Stimulated activated naive CD8-positive, alpha-beta T cell treated with anti-CD3 and anti-CD28 coated beads, Interleukin-15, Interleukin-2, amounts not matched to agents 100 U/mL and 50 U/mL, for 24 hours (primary cell): ENCODE measurements around the gene USH2A.

Experiments used
- ATAC-seq: fragments of 150-1000 bp; cut with Tn5 transposase; one replicate; pipeline ENCODE4 v1.10.0; 2021
- DNase-seq: peaks from one replicate; pipeline ENCODE4 v3.0.0; 2021

USH2A gene, protein sequence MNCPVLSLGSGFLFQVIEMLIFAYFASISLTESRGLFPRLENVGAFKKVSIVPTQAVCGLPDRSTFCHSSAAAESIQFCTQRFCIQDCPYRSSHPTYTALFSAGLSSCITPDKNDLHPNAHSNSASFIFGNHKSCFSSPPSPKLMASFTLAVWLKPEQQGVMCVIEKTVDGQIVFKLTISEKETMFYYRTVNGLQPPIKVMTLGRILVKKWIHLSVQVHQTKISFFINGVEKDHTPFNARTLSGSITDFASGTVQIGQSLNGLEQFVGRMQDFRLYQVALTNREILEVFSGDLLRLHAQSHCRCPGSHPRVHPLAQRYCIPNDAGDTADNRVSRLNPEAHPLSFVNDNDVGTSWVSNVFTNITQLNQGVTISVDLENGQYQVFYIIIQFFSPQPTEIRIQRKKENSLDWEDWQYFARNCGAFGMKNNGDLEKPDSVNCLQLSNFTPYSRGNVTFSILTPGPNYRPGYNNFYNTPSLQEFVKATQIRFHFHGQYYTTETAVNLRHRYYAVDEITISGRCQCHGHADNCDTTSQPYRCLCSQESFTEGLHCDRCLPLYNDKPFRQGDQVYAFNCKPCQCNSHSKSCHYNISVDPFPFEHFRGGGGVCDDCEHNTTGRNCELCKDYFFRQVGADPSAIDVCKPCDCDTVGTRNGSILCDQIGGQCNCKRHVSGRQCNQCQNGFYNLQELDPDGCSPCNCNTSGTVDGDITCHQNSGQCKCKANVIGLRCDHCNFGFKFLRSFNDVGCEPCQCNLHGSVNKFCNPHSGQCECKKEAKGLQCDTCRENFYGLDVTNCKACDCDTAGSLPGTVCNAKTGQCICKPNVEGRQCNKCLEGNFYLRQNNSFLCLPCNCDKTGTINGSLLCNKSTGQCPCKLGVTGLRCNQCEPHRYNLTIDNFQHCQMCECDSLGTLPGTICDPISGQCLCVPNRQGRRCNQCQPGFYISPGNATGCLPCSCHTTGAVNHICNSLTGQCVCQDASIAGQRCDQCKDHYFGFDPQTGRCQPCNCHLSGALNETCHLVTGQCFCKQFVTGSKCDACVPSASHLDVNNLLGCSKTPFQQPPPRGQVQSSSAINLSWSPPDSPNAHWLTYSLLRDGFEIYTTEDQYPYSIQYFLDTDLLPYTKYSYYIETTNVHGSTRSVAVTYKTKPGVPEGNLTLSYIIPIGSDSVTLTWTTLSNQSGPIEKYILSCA (N-terminal part only)

DNA sequence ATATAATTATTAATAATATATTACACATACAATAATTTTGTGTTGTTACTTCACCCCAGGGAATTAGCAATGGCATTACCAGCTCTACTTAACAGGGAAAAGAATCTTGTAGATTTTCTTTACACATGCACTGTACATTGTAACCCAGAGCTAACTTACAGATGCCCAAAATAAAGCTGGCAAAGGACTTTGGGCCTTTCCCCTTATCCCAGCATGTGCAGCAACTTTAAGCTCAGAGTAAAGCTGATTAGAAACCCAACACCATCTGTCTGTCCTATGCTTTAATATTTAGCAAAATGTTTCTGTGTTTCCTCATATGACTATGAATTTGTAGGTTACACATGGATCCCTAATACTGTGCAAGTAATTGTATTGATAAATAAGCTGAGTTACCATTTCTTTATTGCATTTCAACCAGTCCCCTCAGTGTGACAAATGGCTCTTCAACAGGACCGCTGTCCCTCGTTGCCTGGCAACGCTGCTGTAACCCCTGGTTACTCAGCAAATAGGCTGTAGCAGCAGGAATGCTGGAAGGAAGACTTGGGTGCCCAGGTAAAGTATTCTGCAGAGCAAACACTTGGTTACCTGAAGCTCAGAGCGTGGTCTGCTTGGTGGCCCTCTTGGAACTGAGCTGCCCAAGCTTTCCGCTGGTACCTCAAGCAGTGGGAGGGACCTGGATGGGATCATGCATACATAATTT is at the start of gene USH2A:
USH2A (minus strand) TSS at position 628 of the 700 bp plus-strand sequence. CDS start 1,112 bp downstream, outside the sequence.
- ATAC-seq: no peak
- DNase-seq: no peak

DNA sequence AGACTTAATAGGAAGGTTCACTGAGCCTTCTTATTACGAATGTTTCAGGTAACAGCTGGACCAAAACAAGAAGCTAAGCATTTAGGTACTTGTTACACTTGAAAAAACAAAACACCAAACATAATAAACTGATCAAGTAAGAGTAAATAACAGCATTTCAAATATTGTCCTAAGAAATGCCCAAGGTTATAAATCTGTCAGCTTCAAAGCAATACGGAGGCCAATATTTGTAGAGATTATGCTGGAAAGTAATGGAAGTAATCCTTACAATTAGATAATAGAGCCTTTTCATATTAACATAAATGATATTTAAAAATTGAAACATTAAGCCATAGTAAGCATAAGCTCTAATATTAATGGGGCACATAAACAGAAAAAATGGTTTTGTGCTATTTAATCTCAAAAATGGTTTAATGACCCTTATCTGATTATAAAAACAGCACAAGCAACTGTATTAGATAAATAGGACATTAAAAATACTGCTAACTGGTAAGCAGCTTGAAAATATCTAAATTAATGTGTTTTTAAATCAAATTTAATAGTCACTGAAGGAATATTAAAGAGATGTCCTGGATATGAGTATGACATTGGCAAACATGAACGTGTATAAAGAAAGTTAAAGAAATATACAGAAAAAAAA is 43.0 kb upstream of the USH2A start:
- DNase-seq (no peak), ATAC-seq (no peak)

DNA sequence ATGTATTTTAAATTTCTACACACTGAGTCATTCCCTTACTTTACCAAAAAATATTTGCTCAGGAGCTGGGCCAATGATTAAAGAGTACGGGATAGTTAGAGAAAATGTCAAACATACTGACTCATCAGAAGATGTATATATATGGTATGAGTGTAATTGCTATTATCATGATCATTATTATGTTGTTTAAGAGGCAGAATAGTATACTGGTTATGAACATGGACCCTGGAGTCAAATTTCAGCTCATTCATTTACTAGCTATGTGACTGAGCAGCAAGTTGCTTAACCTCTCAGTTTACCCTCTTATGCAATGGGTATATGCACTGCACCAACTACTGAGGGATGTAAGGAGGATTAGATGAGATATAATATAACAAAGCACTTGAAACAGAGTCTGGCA is 41.2 kb upstream of the USH2A start:
- no peak for DNase-seq
- no peak for ATAC-seq

DNA sequence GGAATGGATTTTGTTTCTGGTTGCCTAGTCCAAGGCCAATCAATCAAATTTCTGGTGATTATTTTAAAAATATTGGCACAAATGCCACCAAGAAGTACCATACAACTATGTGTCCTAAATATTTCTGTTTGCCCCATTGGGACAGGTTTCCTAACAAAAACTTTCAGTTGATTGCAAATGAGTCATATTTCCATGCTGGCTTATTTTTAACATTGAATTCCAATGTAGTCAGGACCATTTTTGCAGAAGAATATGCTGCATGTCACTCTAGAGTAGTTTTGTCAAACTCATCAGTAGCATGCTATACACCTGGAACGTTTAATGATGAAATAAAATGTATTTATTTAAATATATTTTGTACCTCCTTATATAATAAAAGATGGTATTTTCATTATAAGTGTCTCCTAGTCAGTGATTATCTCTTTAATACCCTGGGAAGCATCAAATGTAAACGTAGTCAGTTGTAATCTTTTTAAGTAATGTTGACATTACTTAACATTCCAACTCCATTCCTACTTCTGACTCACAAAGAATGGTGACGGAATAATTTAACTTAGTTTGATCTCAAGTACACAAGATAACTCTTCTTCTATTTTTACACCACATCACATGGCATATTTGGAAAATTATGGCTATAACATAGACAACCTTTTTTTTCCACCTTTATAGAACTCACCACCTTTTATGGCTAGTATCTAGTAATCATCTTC is 39.0 kb upstream of the USH2A start:
- DNase-seq: no peak
- no peak for ATAC-seq

DNA sequence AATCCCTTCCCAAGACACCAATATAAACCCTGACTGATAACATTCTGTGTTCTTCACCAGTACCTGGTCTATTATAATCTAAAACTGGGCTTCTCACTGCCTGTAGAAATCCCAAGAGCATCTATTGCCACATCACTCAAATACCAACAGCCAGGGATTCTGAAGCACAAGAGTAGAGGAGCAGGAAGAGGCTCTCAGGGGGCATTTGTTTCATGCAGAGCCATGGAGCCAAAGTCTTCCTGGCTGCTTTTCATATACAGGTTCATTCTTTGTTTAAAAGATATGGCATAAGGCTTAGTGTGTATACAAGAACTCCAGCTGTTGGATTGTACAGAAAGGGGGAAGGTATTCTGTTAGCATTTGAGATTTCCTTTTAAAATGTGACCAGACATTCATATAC is 38.2 kb upstream of the USH2A start:
- ATAC-seq: no peak
- DNase-seq: no peak

DNA sequence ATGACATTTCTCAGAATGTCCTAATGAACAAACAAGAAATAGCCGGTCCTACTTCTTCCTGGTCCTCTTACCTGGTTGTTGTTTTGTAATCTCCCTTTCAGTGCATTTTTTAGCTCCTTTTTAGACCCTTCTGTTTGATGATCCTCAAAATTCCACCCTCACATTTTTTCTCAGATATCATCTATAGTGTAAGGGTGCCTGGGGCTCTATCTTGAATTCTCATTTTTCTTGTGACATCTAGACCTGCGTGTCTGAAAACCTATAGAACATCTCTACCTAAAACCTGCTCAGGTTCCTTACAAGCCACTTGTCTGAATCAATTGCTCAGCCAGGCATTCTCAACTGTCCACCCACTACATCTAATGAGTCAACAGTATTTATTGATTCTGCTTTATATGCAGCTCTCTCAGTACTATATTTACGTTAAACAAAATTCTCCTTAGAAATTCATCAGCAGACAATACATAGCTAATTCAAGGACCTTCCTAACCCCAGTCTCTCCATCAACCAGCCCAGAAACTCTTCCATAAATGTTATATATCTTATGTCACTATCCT is 36.5 kb upstream of the USH2A start:
- DNase-seq (no peak), ATAC-seq (no peak)

DNA sequence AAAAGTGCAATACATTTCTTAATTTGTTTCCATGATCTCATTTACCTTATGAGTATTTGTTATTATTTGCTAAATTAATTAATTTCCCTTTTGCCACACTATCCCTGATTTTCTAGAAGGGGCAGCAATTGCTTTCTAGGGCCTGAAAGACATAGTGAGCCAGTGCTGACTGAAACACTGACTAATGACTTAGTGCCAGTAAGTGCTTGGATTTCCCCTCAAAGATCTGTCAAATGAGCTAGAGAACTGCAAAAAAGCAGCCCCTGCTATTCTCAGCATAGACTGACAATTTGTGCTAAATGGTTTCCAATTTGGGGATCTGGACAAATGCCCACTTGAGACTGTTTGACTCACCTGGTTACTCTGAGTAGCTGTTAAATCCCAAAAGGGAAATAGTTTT is 35.6 kb upstream of the USH2A start:
- DNase-seq (no peak), ATAC-seq (no peak)

DNA sequence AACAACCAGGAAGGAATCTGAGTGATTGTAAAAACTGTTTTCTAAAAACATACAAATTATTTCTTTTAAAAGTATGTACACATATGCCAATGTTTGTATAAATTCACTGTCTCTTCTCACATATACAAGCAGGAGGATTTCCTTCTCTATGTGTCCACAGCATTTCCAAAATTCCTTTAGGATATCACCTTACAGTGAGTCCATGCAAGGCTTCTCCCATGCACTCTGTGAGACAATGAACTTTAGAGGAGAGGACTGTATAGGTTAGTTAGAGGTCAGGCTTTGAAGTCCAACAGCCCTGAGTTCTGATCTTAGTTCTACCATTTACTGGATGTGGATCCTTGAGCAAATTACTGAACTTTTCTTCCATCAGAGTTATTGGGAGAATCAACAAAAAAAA is 34.1 kb upstream of the USH2A start:
- DNase-seq: no peak
- no peak for ATAC-seq

DNA sequence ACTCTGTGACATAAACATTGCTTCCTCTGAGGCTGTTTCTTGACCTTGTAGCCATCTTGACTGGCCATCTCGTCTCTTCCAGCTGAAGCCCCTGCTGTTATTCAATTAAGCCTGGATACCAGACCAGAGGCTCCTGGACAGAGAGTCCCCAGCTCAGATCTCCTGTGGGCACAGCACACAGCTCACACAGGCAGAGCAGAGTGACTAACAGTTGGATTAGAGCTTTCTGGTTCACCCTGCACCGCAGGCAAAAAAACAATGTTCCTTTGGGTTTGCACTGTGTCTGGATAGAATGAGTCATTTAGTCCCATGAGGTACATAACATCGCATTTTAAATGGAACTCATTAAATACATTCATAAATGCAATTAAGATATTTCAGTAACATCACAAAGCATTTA is 33.4 kb upstream of the USH2A start:
- no peak for ATAC-seq
- DNase-seq: no peak

DNA sequence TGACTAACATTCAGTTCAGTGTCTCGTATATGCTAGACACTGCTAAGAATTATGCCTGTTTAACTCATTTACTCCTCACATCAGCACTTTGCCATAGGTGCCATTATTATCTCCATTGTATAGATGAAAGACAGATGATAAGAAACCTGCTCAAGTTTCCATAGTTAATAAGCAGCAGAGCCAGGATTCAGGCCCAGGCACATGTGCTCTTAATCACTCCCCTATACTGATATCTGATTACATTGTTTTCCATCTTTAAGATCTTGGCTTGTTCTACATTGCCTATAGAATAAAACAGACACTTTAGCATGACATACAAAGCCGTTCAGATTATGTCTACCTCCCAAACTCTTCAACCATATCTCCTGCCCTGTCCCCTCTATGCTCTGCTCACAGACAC is 30.5 kb upstream of the USH2A start:
- ATAC-seq (no peak), DNase-seq (no peak)

DNA sequence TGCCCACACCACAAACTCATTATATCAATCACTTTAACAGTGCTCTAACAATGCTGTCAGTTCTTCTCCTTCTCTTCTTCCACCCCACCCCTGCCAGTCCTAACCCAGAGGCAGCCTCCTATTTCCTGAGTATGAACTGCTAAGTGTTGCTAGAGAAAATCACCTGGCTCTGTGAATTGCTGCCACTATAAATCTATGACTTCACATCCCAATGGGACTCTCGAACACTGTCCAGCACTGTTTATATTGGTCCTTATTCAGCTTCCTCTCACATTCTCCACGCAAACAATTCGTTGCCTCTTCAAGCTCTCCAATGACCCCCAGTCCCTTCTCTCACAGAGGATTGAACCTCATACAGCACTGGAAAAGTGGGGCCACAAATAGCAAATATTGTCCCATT is 27.0 kb upstream of the USH2A start:
- DNase-seq: no peak
- ATAC-seq: no peak

DNA sequence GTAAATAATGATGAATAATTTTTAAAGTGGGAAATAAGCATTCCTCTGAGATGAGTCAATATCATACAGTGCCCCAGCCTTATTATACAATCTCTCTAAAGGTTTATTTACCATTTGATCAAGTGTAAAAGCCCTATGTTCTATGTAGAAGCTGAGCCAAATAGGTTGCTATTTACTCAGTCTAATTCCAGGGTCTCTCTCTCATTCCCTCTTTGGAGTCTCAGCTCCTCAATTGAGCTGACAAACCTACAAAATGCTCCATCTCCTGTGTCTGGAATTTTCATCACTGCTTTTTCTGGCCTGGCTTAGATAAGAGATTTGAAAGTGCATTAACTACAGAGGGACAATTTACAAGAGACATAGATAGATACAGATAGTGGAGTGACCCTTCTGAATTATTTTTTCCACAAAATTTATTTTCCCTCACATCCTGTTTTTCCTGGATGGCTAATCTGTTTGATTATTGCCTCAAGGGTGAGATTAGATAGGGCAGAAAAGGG is 24.8 kb upstream of the USH2A start:
- ATAC-seq (no peak), DNase-seq (no peak)

DNA sequence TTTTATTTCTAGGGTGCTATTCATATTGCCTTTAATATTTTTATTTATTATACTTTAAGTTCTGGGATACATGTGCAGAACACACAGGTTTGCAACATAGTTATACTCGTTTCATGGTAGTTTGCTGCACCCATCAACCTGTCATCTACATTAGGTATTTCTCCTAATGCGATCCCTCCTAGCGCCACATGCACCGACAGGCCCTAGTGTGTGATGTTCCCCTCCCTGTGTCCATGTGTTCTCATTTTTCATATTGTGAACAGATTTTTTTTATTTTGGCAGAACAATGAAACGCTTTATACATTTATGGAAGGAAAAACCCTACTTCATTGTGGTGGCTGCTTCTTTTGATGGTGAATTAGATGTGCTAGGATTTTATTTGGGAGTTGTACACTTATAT is 14.4 kb upstream of the USH2A start:
- ATAC-seq: no peak
- DNase-seq: no peak

DNA sequence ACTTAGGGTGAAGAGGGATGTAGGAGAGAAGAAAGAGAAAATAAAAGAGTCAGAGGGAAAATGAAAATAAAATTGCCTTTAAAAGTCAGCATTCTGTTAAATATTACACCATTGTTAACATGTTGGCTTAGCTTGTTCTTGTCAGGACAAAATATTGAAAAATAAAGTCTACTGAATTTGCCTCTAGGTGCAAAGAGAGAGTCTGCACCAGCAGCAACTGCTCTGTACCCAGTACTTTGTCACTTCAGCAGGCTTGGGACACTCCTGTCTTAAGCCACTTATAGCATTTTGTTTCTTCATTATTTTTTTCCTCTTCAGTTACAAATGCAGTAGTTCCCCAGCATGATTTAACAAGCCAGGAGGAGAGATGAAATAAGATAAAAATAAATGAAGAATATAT is 11.0 kb upstream of the USH2A start:
- ATAC-seq (no peak), DNase-seq (no peak)

DNA sequence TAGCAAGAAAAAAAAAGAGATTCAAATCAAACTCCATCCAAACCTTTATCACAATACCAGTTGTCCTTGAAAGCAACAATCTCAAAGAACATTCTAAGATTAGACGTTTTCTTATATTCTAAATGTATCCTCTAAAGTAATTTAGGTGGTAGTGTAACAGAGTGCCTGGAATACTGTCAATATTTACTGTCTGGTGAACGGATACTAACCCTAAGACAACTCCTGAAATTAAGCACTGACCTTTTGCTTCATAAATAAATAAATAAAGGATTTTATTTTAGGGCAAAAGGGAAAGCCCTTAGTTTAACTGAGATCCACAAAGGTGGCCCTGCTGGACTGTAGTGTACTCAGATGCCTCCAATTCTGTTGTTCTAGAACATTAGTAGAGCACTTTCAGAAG is 9.9 kb upstream of the USH2A start:
- ATAC-seq (no peak), DNase-seq (no peak)

DNA sequence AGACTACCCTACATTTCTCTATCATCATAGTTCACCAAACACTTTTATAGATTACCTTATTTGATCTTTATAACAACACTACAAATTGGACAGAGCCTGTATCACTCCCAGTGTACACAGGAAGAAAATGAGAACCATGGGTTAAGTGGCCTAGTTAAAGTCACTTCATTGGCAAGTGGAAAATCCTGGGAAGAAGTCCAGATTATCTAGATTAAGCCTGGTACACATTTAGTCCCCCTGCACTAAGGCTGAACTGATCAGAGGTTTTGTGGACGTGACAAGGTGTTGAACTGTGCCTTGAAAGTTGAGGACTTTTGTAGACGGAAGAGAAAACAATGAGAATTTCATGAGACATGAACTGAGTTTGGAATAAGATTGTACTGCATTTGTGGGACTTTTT is 7.5 kb upstream of the USH2A start:
- no peak for ATAC-seq
- DNase-seq: no peak

DNA sequence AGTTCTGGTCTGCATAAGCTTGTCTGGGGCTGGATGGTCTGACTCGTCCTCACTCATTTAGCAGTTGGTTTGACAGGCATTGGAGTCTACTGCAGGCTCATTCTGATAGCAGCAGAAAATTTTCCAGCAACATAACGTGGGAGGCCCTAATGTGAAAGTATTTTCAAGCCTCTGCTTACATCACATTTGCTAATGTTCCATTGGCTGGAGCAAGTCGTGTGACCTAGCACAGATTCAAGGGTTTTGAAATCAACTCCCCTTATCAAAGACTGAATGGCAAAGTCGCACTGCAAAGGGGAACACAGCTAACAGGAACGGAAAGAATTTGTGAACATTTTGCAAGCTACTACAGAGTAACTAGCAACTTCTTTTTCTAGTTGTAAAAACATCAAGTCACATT is 2.3 kb upstream of the USH2A start:
- DNase-seq (no peak), ATAC-seq (no peak)

DNA sequence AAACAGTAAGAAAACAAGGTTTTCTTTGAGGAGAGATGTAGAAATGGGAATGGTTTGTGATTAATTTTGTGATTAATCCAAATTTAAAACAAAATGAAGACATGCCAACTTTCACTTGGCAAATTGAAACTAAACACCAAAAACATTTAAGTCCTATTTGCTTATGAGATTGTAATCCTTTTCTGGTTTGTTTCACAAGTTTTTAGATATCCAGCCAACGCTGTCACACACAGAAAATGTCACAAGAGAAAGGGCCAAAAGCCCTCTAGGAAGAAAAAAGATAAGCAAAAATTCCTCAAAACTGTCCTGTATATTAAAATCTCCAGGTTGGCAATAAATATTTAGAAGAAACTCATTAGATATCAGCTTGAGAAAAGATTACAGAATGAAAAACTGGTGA is 2.5 kb downstream of the USH2A start:
- ATAC-seq: no peak
- DNase-seq: no peak

DNA sequence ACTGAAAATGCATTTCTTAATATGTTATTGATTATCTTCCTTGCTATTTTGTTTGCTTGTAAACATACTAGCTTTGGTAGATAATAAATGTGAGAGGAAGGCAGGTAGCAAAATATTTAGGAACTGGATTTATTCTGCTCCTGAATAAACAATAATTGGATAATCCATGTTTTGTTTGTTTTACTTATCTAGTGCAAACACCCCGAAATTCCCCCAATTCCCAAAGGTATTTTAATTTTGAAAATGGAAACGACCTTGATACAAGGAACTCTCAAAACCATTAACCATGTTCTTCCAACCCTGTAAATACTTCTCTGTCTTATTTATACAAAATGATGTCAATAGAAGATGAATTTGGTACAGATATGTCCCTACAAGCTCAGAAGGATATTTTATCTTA is 3.0 kb downstream of the USH2A start:
- ATAC-seq (no peak), DNase-seq (no peak)

DNA sequence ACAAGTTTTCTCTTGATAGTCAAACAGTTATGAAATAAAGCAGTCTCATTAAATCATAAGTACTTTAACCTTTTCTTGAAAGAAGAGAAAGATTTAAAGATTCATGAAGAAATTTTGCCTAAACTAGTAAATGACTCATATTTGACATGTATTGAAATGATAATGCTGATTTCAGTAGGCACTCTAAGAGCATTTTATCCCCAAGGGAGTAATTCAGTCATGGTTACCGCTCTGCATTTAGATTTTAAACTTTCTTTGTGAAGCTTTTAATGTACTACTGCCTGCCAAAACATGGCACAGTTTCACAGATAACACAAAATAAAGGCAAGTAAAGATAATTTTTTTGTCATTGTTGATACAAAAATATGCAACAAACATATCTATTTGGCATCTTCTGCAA is 6.8 kb downstream of the USH2A start:
- no peak for ATAC-seq
- no peak for DNase-seq

DNA sequence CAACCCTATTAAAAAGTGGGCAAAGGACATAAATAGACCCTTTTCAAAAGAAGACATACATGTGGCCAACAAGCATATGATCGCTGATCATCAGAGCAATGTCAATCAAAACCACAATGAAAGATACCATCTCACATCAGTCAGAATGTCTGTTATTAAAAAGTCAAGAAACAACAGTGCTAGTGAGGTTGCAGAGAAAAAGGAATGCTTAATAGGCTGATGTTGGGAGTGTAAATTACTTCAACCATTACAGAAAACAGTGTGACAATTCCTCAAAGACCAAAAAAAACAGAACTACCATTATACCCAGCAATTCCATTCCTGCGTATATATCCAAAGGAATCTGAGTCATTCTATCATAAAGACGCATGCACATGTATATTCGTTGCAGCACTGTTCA is 13.2 kb downstream of the USH2A start:
- no peak for DNase-seq
- ATAC-seq: no peak
